WTC11 (cell line): ENCODE data around the gene FHIT.

Experiments
- AFF4 ChIP-seq: sonication (generic); formaldehyde crosslinking; IDR thresholded peaks from 2 replicates; pipeline ENCODE4 v1.8.1; 2023; ENCODE audit warnings: mild to moderate bottlenecking, missing genetic modification reagents, borderline replicate concordance
- ATF3 ChIP-seq: sonication (generic); formaldehyde crosslinking; conservative IDR thresholded peaks from 2 replicates; pipeline ENCODE4 v1.8.1; 2022; ENCODE audit warnings: mild to moderate bottlenecking, missing genetic modification reagents
- KAT7 ChIP-seq: sonication (generic); formaldehyde crosslinking; IDR thresholded peaks from 2 replicates; pipeline ENCODE4 v1.8.1; 2023; ENCODE audit warnings: missing genetic modification reagents, mild to moderate bottlenecking, borderline replicate concordance
- NR3C1 ChIP-seq: sonication (generic); formaldehyde crosslinking; conservative IDR thresholded peaks from 2 replicates; pipeline ENCODE4 v1.8.1; 2023; ENCODE audit warnings: low read depth, mild to moderate bottlenecking, missing genetic modification reagents
- STAT6 ChIP-seq: sonication (generic); formaldehyde crosslinking; conservative IDR thresholded peaks from 2 replicates; pipeline ENCODE4 v1.8.1; 2023; ENCODE audit warnings: mild to moderate bottlenecking, low read depth, missing genetic modification reagents, moderate library complexity
- USF2 ChIP-seq: sonication (generic); formaldehyde crosslinking; IDR thresholded peaks from 2 replicates; pipeline ENCODE4 v1.8.1; 2023; ENCODE audit warnings: mild to moderate bottlenecking, missing genetic modification reagents, moderate library complexity
- ZNF317 ChIP-seq: sonication (generic); formaldehyde crosslinking; IDR thresholded peaks from 2 replicates; pipeline ENCODE4 v1.8.1; 2023; ENCODE audit warnings: low read depth, mild to moderate bottlenecking, moderate library complexity, missing genetic modification reagents, borderline replicate concordance
- TF ChIP-seq, protein P1 (sequence below): fragments of 200-600 bp; IDR thresholded peaks from 2 replicates; pipeline ENCODE4 v1.8.0; 2022; ENCODE audit warnings: antibody characterized with exemption
- TF ChIP-seq, protein P2 (sequence below): sonication (generic); formaldehyde crosslinking; IDR thresholded peaks from 2 replicates; pipeline ENCODE4 v1.8.1; 2023; ENCODE audit warnings: mild to moderate bottlenecking, missing genetic modification reagents

GRCh38 chr3:59784164-59784563, 1467.1 kb downstream of the FHIT start:
- TF ChIP-seq STAT6 (CRISPR knock-in tag) (no peak), ZNF317 (CRISPR knock-in tag) (no peak), ATF3 (CRISPR knock-in tag) (no peak), NR3C1 (no peak), USF2 (CRISPR knock-in tag) (no peak), KAT7 (CRISPR knock-in tag) (no peak), AFF4 (CRISPR knock-in tag) (no peak)
- TF ChIP-seq, protein P1, sequence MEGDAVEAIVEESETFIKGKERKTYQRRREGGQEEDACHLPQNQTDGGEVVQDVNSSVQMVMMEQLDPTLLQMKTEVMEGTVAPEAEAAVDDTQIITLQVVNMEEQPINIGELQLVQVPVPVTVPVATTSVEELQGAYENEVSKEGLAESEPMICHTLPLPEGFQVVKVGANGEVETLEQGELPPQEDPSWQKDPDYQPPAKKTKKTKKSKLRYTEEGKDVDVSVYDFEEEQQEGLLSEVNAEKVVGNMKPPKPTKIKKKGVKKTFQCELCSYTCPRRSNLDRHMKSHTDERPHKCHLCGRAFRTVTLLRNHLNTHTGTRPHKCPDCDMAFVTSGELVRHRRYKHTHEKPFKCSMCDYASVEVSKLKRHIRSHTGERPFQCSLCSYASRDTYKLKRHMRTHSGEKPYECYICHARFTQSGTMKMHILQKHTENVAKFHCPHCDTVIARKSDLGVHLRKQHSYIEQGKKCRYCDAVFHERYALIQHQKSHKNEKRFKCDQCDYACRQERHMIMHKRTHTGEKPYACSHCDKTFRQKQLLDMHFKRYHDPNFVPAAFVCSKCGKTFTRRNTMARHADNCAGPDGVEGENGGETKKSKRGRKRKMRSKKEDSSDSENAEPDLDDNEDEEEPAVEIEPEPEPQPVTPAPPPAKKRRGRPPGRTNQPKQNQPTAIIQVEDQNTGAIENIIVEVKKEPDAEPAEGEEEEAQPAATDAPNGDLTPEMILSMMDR: no peak
- TF ChIP-seq, protein P2, sequence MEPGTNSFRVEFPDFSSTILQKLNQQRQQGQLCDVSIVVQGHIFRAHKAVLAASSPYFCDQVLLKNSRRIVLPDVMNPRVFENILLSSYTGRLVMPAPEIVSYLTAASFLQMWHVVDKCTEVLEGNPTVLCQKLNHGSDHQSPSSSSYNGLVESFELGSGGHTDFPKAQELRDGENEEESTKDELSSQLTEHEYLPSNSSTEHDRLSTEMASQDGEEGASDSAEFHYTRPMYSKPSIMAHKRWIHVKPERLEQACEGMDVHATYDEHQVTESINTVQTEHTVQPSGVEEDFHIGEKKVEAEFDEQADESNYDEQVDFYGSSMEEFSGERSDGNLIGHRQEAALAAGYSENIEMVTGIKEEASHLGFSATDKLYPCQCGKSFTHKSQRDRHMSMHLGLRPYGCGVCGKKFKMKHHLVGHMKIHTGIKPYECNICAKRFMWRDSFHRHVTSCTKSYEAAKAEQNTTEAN (CRISPR knock-in tag): no peak
